Thyroid gland (tissue), 4 donors: ENCODE measurements around the gene TMEM202.

Source experiments
- POLR2A ChIP-seq, 2 donors: fragments of 450-650 bp; IDR thresholded peaks; one replicate each; pipeline ENCODE4 v1.6.1; 2017; ENCODE audit warnings: antibody characterized with exemption in 2 of 2, mild to moderate bottlenecking in 2 of 2, moderate library complexity in 1 of 2
- TF ChIP-seq, protein P1 (sequence below), 6 experiments: fragments of 200-600 bp in 3 of 6; fragments of 450-650 bp in 3 of 6; sonication (generic) in 3 of 6; IDR thresholded peaks; one replicate each; pipeline ENCODE4 v1.5.1; 2016 to 2019; ENCODE audit warnings: antibody characterized with exemption in 6 of 6, mild to moderate bottlenecking in 2 of 6, inconsistent platforms in 1 of 6, moderate library complexity in 1 of 6

DNA sequence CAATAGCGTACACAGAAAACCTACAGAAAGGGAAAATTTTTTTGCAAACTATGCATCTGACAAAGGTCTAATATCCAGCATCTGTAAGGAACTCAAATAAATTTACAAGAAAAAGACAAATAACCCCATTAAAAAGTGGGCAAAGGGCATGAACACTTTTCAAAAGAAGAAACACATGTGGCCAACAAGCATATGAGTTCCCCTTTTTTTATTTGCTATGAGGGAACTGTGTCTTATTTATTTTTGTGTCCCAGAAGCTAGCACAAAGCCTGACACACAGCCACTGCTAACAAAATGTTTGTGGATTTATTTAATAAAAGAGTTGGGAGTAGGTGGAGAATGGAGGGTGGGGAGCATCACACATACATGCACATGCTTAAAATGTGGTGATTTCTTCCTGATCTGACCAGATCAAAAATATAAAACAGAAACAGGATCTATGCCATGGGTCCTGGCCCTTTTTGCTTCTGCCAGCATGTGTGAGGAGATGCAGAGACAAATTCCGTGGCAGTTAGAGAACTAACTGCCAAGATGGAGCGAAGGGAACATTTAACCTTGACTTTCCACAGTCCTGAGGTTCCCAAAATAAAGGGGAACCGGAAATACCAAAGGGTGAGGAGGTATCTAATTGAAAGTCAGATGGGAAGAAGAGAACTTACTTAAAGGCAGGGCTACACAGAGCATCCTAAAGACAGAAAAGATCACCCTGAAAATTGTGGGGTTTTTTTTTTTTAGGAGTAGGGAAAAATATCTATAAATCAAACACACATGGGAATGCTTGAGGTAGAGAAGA is at the start of gene TMEM202:
- TF ChIP-seq POLR2A (IDR thresholded peaks at IDR 0.05): no peak
- TF ChIP-seq, protein P1, sequence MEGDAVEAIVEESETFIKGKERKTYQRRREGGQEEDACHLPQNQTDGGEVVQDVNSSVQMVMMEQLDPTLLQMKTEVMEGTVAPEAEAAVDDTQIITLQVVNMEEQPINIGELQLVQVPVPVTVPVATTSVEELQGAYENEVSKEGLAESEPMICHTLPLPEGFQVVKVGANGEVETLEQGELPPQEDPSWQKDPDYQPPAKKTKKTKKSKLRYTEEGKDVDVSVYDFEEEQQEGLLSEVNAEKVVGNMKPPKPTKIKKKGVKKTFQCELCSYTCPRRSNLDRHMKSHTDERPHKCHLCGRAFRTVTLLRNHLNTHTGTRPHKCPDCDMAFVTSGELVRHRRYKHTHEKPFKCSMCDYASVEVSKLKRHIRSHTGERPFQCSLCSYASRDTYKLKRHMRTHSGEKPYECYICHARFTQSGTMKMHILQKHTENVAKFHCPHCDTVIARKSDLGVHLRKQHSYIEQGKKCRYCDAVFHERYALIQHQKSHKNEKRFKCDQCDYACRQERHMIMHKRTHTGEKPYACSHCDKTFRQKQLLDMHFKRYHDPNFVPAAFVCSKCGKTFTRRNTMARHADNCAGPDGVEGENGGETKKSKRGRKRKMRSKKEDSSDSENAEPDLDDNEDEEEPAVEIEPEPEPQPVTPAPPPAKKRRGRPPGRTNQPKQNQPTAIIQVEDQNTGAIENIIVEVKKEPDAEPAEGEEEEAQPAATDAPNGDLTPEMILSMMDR (IDR thresholded peaks at IDR 0.05): no peak
